HG02763 (cell line): ENCODE results near the gene FBL.
"Not testable (repeated sequence)": the region's sequence is repeated elsewhere in the genome, so short reads cannot be mapped to it uniquely, and the experiment has no call there.

Source experiments
- ATAC-seq: cut with Tn5 transposase; IDR thresholded peaks from one replicate; pipeline ENCODE4 v1.9.1; 2021; ENCODE audit warnings: mild to moderate bottlenecking, moderate library complexity; ENCODE audit not compliant: unreplicated experiment

FBL gene

GRCh38 chr19:39877488-39877887 lies 31.3 kb upstream of the FBL start:
- not testable (repeated sequence) for ATAC-seq

GRCh38 chr19:39876486-39876885 lies 30.3 kb upstream of the FBL start:
- ATAC-seq = not testable (repeated sequence)

GRCh38 chr19:39875401-39875864 lies 29.3 kb upstream of the FBL start:
- ATAC-seq = not testable (repeated sequence)

- ATAC-seq = no peak
Observed at GRCh38 chr19:39874404-39874803, 28.2 kb upstream of the FBL start.

GRCh38 chr19:39873385-39873784 lies 27.2 kb upstream of the FBL start:
- no peak for ATAC-seq

GRCh38 chr19:39871886-39872866 lies 26.0 kb upstream of the FBL start:
- no peak for ATAC-seq

GRCh38 chr19:39871362-39871761 lies 25.2 kb upstream of the FBL start:
- no peak for ATAC-seq

GRCh38 chr19:39870171-39870971 lies 24.2 kb upstream of the FBL start:
- ATAC-seq = no peak

- no peak for ATAC-seq
Observed at GRCh38 chr19:39867952-39868351, 21.8 kb upstream of the FBL start.

GRCh38 chr19:39867133-39867532 lies 21.0 kb upstream of the FBL start:
- ATAC-seq = no peak

GRCh38 chr19:39865953-39866352 lies 19.8 kb upstream of the FBL start:
- ATAC-seq = no peak

GRCh38 chr19:39865186-39865585 lies 19.0 kb upstream of the FBL start:
- no peak for ATAC-seq

GRCh38 chr19:39864118-39864517 lies 17.9 kb upstream of the FBL start:
- ATAC-seq = no peak

- no peak for ATAC-seq
Observed at GRCh38 chr19:39858541-39858940, 12.4 kb upstream of the FBL start.

- no peak for ATAC-seq
Observed at GRCh38 chr19:39852882-39853281, 6.7 kb upstream of the FBL start.

GRCh38 chr19:39850892-39851291 lies 4.7 kb upstream of the FBL start:
- ATAC-seq = no peak

GRCh38 chr19:39848392-39848791 lies 2.2 kb upstream of the FBL start:
- no peak for ATAC-seq

- ATAC-seq = no peak
Observed at GRCh38 chr19:39847525-39847924, 1.3 kb upstream of the FBL start.

GRCh38 chr19:39846678-39847486 lies 703 bp upstream of the FBL start:
- ATAC-seq = no peak

GRCh38 chr19:39845584-39845932 lies 621 bp downstream of the FBL start:
- ATAC-seq = no peak

- ATAC-seq = no peak
Observed at GRCh38 chr19:39845172-39845571, 1.0 kb downstream of the FBL start.
